H1 (cell line): Measurements from ENCODE around the gene DIP2C. TPM values are rescaled to one million over a fixed set of nuclear protein-coding genes. Genes with fewer than 3 reads are reported as not detected.

ENCODE experiments used
- CTCF ChIA-PET: fragments of 300-600 bp; sonication (Branson Sonifier 250); formaldehyde crosslinking; loops from one replicate; lab custom pipeline; 2021; ENCODE audit not compliant: partially characterized antibody; lab: Charles Lee
- POLR2A ChIA-PET: fragments of 300-600 bp; sonication (Branson Sonifier 250); formaldehyde crosslinking; loops from one replicate; lab custom pipeline; 2021; ENCODE audit warnings: inconsistent platforms; ENCODE audit not compliant: partially characterized antibody; lab: Charles Lee
- DNase-seq, 2 experiments: peaks; one replicate each; pipeline versions ENCODE4 v3.0.0 to v3.0.0-alpha.2; 2010 to 2022; ENCODE audit warnings: low spot score in 2 of 2, low read depth in 1 of 2, mixed read lengths in 1 of 2
- FAIRE-seq: peaks from 2 replicates; lab custom pipeline; 2011; peaks lifted over from hg19 to GRCh38; lab: Jason Lieb, UNC
- H2AFZ ChIP-seq: 2 replicates; pipeline ENCODE4 v1.8.1; 2012; ENCODE audit warnings: low read length, inconsistent platforms
- H2AK5ac ChIP-seq: 2 replicates; pipeline ENCODE4 v1.6.1; 2013; ENCODE audit warnings: low read depth, low read length
- H2BK120ac ChIP-seq: replicated peaks from 2 replicates; pipeline ENCODE3; 2013; ENCODE audit warnings: low read depth, low read length, inconsistent platforms
- H2BK12ac ChIP-seq: 2 replicates; pipeline ENCODE4 v1.6.1; 2013; ENCODE audit warnings: low read depth, low read length
- H2BK15ac ChIP-seq: 2 replicates; pipeline ENCODE4 v1.6.1; 2013; ENCODE audit warnings: low read length
- H2BK20ac ChIP-seq: 2 replicates; pipeline ENCODE4 v1.6.1; 2013; ENCODE audit warnings: low read length
- H2BK5ac ChIP-seq: 2 replicates; pipeline ENCODE4 v1.6.1; 2013; ENCODE audit warnings: low read depth, low read length
- H3K14ac ChIP-seq: 2 replicates; pipeline ENCODE4 v1.6.1; 2013; ENCODE audit warnings: inconsistent platforms; ENCODE audit not compliant: insufficient read length
- H3K18ac ChIP-seq: 2 replicates; pipeline ENCODE4 v1.6.1; 2013; ENCODE audit warnings: low read length; ENCODE audit errors: extremely low read depth
- H3K23ac ChIP-seq: 2 replicates; pipeline ENCODE4 v1.6.1; 2013; ENCODE audit warnings: inconsistent platforms; ENCODE audit not compliant: insufficient read length
- H3K23me2 ChIP-seq: 2 replicates; pipeline ENCODE4 v1.6.1; 2013; ENCODE audit warnings: low read depth, low read length
- H3K27ac ChIP-seq: 2 replicates; pipeline ENCODE4 v1.6.1; 2011; ENCODE audit warnings: low read depth, low read length, inconsistent platforms
- H3K27me3 ChIP-seq, 4 experiments: replicated peaks in 1 of 4; 1 replicate in 1 of 4; 2 replicates in 3 of 4; pipeline versions ENCODE4 v1.6.1 to v1.8.1; 2011 to 2013; ENCODE audit warnings: low read length in 3 of 4, mild to moderate bottlenecking in 3 of 4, inconsistent platforms in 2 of 4, mixed read lengths in 2 of 4, moderate library complexity in 1 of 4; ENCODE audit not compliant: control insufficient read depth in 3 of 4, insufficient read depth in 3 of 4; ENCODE audit errors: extremely low read depth in 1 of 4
- H3K36me3 ChIP-seq, 4 experiments: 2 replicates each; pipeline versions ENCODE4 v1.6.1 to v1.8.1; 2011 to 2013; ENCODE audit warnings: mild to moderate bottlenecking in 4 of 4, low read length in 3 of 4, moderate library complexity in 2 of 4, control low read depth in 1 of 4, inconsistent platforms in 1 of 4; ENCODE audit not compliant: insufficient read depth in 4 of 4, control insufficient read depth in 2 of 4
- H3K4ac ChIP-seq: replicated peaks from 2 replicates; pipeline ENCODE3; 2013; ENCODE audit warnings: low read length, low read depth, mixed read lengths, inconsistent platforms; ENCODE audit not compliant: insufficient read length
- H3K4me1 ChIP-seq, 4 experiments: replicated peaks in 1 of 4; 1 replicate in 1 of 4; 2 replicates in 3 of 4; pipeline versions ENCODE4 v1.6.1 to v1.8.1; 2011 to 2013; ENCODE audit warnings: low read length in 3 of 4, inconsistent platforms in 2 of 4, mixed read lengths in 1 of 4; ENCODE audit not compliant: insufficient read depth in 4 of 4, control insufficient read depth in 3 of 4
- H3K4me2 ChIP-seq, 2 experiments: 2 replicates each; pipeline versions ENCODE4 v1.6.1 to v1.8.1; 2011 to 2013; ENCODE audit warnings: low read depth in 2 of 2, low read length in 2 of 2, control low read depth in 1 of 2, inconsistent platforms in 1 of 2, mild to moderate bottlenecking in 1 of 2; ENCODE audit not compliant: insufficient read depth in 1 of 2
- H3K4me3 ChIP-seq, 4 experiments: fragments of 200-600, 300-600 bp in 1 of 4; sonication (generic), shearing (Covaris generic), sonication (Bioruptor Twin) in 1 of 4; 2 replicates each; pipeline versions ENCODE4 v1.5.1 to v1.8.1; 2011 to 2016; ENCODE audit warnings: low read length in 4 of 4, low read depth in 3 of 4, control low read depth in 2 of 4, inconsistent platforms in 2 of 4, mild to moderate bottlenecking in 2 of 4, mixed read lengths in 1 of 4, moderate library complexity in 1 of 4; ENCODE audit not compliant: insufficient read depth in 2 of 4; ENCODE audit errors: extremely low read depth in 1 of 4
- H3K56ac ChIP-seq: replicated peaks from 2 replicates; pipeline ENCODE3; 2013; ENCODE audit warnings: low read depth, mild to moderate bottlenecking, mixed read lengths, low read length, inconsistent platforms; ENCODE audit not compliant: insufficient read length
- H3K79me1 ChIP-seq: 2 replicates; pipeline ENCODE4 v1.6.1; 2013; ENCODE audit warnings: low read depth, low read length, control low read depth
- H3K79me2 ChIP-seq, 2 experiments: 2 replicates each; pipeline versions ENCODE4 v1.6.1 to v1.8.1; 2012 to 2013; ENCODE audit warnings: low read length in 2 of 2, mild to moderate bottlenecking in 2 of 2, inconsistent platforms in 1 of 2; ENCODE audit not compliant: insufficient read depth in 2 of 2, control insufficient read depth in 1 of 2
- H3K9ac ChIP-seq, 4 experiments: replicated peaks in 1 of 4; 1 replicate in 1 of 4; 2 replicates in 3 of 4; pipeline versions ENCODE4 v1.6.1 to v1.8.1; 2011 to 2013; ENCODE audit warnings: low read depth in 3 of 4, low read length in 3 of 4, control low read depth in 2 of 4, mild to moderate bottlenecking in 2 of 4, moderate library complexity in 2 of 4, inconsistent platforms in 1 of 4; ENCODE audit errors: extremely low read depth in 1 of 4
- H3K9me3 ChIP-seq, 2 experiments: 2 replicates each; pipeline versions ENCODE4 v1.6.1 to v1.8.1; 2012 to 2013; ENCODE audit warnings: mild to moderate bottlenecking in 2 of 2, moderate library complexity in 2 of 2, control low read depth in 1 of 2, inconsistent platforms in 1 of 2, low read depth in 1 of 2, low read length in 1 of 2, mixed read lengths in 1 of 2; ENCODE audit not compliant: insufficient read depth in 2 of 2
- H4K20me1 ChIP-seq, 2 experiments: replicated peaks in 1 of 2; 2 replicates each; pipeline versions ENCODE3 to v1.8.1; 2011 to 2013; ENCODE audit warnings: inconsistent platforms in 2 of 2, low read length in 2 of 2, mild to moderate bottlenecking in 1 of 2; ENCODE audit not compliant: insufficient read depth in 2 of 2, control insufficient read depth in 1 of 2
- H4K5ac ChIP-seq: 2 replicates; pipeline ENCODE4 v1.6.1; 2013; ENCODE audit warnings: low read length, low read depth, mixed read lengths, inconsistent platforms; ENCODE audit not compliant: insufficient read length
- H4K8ac ChIP-seq: 2 replicates; pipeline ENCODE4 v1.8.0; 2013; ENCODE audit warnings: mild to moderate bottlenecking, moderate library complexity, low read length, inconsistent platforms; ENCODE audit not compliant: insufficient read depth; ENCODE audit errors: extremely low read depth
- H4K91ac ChIP-seq: replicated peaks from 2 replicates; pipeline ENCODE3; 2013; ENCODE audit warnings: low read length, mixed read lengths, inconsistent platforms; ENCODE audit not compliant: insufficient read length
- ATF2 ChIP-seq: IDR thresholded peaks from 2 replicates; pipeline ENCODE4 v1.6.1; 2012; ENCODE audit warnings: low read length, inconsistent platforms
- CBX5 ChIP-seq: fragments of 300-800, 300-1000 bp; sonication (generic); IDR thresholded peaks from 2 replicates; pipeline ENCODE4 v1.7.1; 2016; ENCODE audit warnings: antibody characterized with exemption, low read length, low read depth
- CHD2 ChIP-seq: IDR thresholded peaks from 2 replicates; pipeline ENCODE4 v1.6.1; 2012; ENCODE audit warnings: low read length, improper control_type of control experiment
- CTCF ChIP-seq, 3 experiments: IDR thresholded peaks; 1 replicate in 2 of 3; 2 replicates in 1 of 3; pipeline versions ENCODE4 v1.5.1 to v1.6.1; 2011; ENCODE audit warnings: low read length in 3 of 3, mild to moderate bottlenecking in 3 of 3, inconsistent platforms in 2 of 3, low read depth in 1 of 3, moderate library complexity in 1 of 3; ENCODE audit not compliant: insufficient read depth in 1 of 3; ENCODE audit errors: control extremely low read depth in 1 of 3
- EGR1 ChIP-seq: IDR thresholded peaks from 2 replicates; pipeline ENCODE4 v1.6.1; 2011; ENCODE audit warnings: low read depth, low read length, borderline replicate concordance
- FOSL1 ChIP-seq: IDR thresholded peaks from 2 replicates; pipeline ENCODE4 v1.6.1; 2011; ENCODE audit warnings: mild to moderate bottlenecking, low read depth, low read length, moderate library complexity; ENCODE audit not compliant: insufficient read depth
- NRF1 ChIP-seq: IDR thresholded peaks from 2 replicates; pipeline ENCODE4 v1.6.1; 2011; ENCODE audit warnings: mild to moderate bottlenecking, low read depth, low read length, improper control_type of control experiment
- RXRA ChIP-seq: IDR thresholded peaks from 2 replicates; pipeline ENCODE4 v1.6.1; 2011; ENCODE audit warnings: low read depth, mild to moderate bottlenecking, low read length, moderate library complexity; ENCODE audit not compliant: insufficient read depth
- SP1 ChIP-seq: IDR thresholded peaks from 2 replicates; pipeline ENCODE4 v1.6.1; 2011; ENCODE audit warnings: low read depth, low read length
- WGBS, 2 experiments: shearing (Covaris generic) in 1 of 2; methylation state at CpG; one replicate each; pipeline versions ENCODE4 v1.1.6 to v1.1.7; 2013 to 2015; ENCODE audit warnings: low lambda C conversion rate in 2 of 2, mixed read lengths in 2 of 2, inconsistent platforms in 1 of 2, low coverage in 1 of 2, missing lambda C conversion rate in 1 of 2; ENCODE audit not compliant: insufficient replicate concordance in 2 of 2, insufficient coverage in 1 of 2, insufficient read length in 1 of 2; ENCODE audit errors: extremely low coverage in 1 of 2, missing lambda C conversion rate in 1 of 2; 5-methylcytosine and 5-hydroxymethylcytosine counted together
- polyA plus RNA-seq, 7 experiments: library from polyadenylated mRNA; depleted of rRNA in 3 of 7; stranded (reverse) in 5 of 7; unstranded in 2 of 7; fragments of >200 nt in 5 of 7; fragments of 200-250 nt in 2 of 7; gene quantifications; 1 replicate in 5 of 7; 2 replicates in 1 of 7; 4 replicates in 1 of 7; pipeline versions ENCODE4 v1.2.1 to v1.2.3, GENCODE V29; 2011 to 2013; ENCODE audit warnings: missing spikeins in 2 of 7, mixed read lengths in 2 of 7
- total RNA-seq: library from RNA; stranded (reverse); fragmentation: NEBNext Ultra II Directional; extraction: Animal tissue kit (Norgen Biotek cat#: 25700); gene quantifications from 2 replicates; pipeline ENCODE4 v1.2.1, GENCODE V29; 2021

Gene DIP2C
- total and polyA plus RNA-seq, 2 of the 8 experiments (the other 6 are each of a cell fraction or from before 2014, with no cell fraction given) = 3.8 to 9.3 TPM

DNA sequence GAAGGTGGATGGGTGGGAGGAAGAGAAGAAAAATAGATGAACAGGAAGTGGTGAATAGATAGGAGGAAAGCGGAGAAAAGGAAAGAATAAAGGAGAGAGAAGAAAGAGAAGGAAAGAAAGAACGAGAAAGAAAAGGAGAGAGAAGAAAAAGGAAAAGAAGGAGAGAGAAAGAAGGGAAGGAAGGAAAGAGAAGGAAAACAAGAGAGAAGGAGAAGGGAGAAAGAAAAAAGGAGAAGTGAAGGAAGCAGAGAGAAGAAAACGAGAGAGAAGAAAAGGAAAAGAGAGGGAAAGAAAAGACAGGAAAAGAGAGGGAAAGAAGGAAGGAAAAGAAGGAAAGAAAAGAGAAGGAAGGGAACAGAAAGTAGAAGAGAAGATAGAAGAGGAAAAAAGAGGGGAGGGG, 211.8 kb downstream of the DIP2C start:
- ChIA-PET POLR2A (no interaction called here), CTCF (no interaction called here)
- Histone ChIP-seq H3K36me3 (no peaks in the 10 kb centered on the region), H3K79me2 (no peaks in the 10 kb centered on the region), H3K27me3 (no peaks in the 10 kb centered on the region), H4K91ac (no peak overlapping the region), H3K9me3 (no peaks in the 10 kb centered on the region), H3K14ac (no peak overlapping the region), H4K5ac (no peak overlapping the region), H3K79me1 (no peaks in the 10 kb centered on the region), H3K9ac (no peak overlapping the region), H3K18ac (no peak overlapping the region), H4K8ac (no peak overlapping the region), H2AFZ (no peak overlapping the region), H2BK15ac (no peak overlapping the region), H3K4me3 (no peak overlapping the region), H2BK120ac (no peak overlapping the region), H3K56ac (no peak overlapping the region), H3K4ac (no peak overlapping the region), H2BK12ac (no peak overlapping the region), H3K4me2 (no peak overlapping the region), H3K4me1 (no peaks in the 10 kb centered on the region; a peak in 1 of 7 replicates), H4K20me1 (peaks cover 0 to 4% of the 10 kb centered on the region in 2 experiments), H2AK5ac (no peak overlapping the region), H3K23ac (no peak overlapping the region), H3K23me2 (no peaks in the 10 kb centered on the region; the same call in 1 of the 2 replicates), H2BK20ac (no peak overlapping the region), H3K27ac (no peak overlapping the region), H2BK5ac (no peak overlapping the region)
- no peak for DNase-seq
- WGBS, 2 experiments = 67 to 98% methylated on average over 1 to 2 of the region's 3 CpGs
- TF ChIP-seq CBX5 = no peak
- TF ChIP-seq NRF1 = no peak
- no peak for TF ChIP-seq EGR1
- TF ChIP-seq SP1 = no peak
- no peak for TF ChIP-seq ATF2
- no peak for TF ChIP-seq FOSL1
- no peak for TF ChIP-seq CHD2
- no peak for TF ChIP-seq CTCF (IDR thresholded peaks at IDR 0.05; ENCODE audit: control extremely low read depth in 1 of 3, insufficient read depth in 1 of 3, low read depth in 1 of 3, low read length in 3 of 3)
- no peak for TF ChIP-seq RXRA
- FAIRE-seq = no peak
